ENCODE results near the gene CLCN2.

DNA sequence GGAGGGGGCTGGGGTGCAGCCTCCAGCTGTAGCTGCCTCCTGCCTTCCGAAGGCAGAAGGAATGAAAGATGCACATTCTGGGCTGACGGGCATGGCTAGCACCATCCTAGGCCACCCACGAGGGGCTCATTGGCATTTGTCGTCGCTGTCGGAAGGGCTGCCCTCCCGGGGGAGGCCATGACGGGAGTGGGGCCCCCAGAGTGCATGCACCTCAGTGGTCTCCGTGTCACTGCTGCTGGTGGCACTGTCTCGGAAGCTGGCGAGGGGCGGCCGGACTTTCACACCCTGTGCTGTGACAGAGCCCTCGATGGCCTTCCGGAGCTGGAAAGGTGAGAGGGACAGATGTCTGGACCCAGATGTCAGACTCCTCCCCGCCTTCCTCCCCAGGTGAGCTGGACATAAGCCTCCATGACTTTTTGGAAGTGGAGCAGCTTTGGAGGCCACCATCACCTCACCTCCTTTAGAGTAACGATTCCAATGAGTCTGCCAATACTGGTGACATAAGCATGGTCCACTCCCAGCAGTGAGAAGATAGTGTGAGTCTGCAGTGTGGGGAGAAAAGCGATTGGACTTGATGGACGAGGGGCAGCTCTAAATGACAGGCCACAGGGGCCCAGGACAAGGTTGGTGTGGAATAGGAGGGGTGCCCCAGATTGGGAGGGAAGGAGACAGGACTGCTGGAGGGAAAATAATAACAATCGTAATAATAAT, 14.8 kb downstream of the CLCN2 start:
- TF ChIP-seq, protein P1, sequence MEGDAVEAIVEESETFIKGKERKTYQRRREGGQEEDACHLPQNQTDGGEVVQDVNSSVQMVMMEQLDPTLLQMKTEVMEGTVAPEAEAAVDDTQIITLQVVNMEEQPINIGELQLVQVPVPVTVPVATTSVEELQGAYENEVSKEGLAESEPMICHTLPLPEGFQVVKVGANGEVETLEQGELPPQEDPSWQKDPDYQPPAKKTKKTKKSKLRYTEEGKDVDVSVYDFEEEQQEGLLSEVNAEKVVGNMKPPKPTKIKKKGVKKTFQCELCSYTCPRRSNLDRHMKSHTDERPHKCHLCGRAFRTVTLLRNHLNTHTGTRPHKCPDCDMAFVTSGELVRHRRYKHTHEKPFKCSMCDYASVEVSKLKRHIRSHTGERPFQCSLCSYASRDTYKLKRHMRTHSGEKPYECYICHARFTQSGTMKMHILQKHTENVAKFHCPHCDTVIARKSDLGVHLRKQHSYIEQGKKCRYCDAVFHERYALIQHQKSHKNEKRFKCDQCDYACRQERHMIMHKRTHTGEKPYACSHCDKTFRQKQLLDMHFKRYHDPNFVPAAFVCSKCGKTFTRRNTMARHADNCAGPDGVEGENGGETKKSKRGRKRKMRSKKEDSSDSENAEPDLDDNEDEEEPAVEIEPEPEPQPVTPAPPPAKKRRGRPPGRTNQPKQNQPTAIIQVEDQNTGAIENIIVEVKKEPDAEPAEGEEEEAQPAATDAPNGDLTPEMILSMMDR (conservative IDR thresholded peaks at IDR 0.05): no peak
- TF ChIP-seq ZFX (IDR thresholded peaks at IDR 0.05): no peak
